Measurements from ENCODE around the gene CHD1L. TPM values are rescaled to one million over a fixed set of nuclear protein-coding genes. Genes with fewer than 3 reads are reported as not detected.
"Not testable (repeated sequence)": the region's sequence is repeated elsewhere in the genome, so short reads cannot be mapped to it uniquely, and the experiment has no call there.

CHD1L gene
- polyA plus RNA-seq, 4 donors: 41.8 to 68.0 (median 48.2) TPM

- not testable (repeated sequence) for DNase-seq (ENCODE audit: low read depth in 4 of 4, low spot score in 2 of 4)
These were observed 11.5 kb upstream of the CHD1L start for GRCh38 chr1:147231032-147231431.

- not testable (repeated sequence) for DNase-seq (ENCODE audit: low read depth in 4 of 4, low spot score in 2 of 4)
These were observed 8.6 kb upstream of the CHD1L start for GRCh38 chr1:147233903-147234302.

GRCh38 chr1:147235822-147236221, 6.7 kb upstream of the CHD1L start:
- DNase-seq (ENCODE audit: low read depth in 4 of 4, low spot score in 2 of 4): no peak

GRCh38 chr1:147236448-147236847, 6.0 kb upstream of the CHD1L start:
- DNase-seq (ENCODE audit: low read depth in 4 of 4, low spot score in 2 of 4): no peak

GRCh38 chr1:147236959-147237791, 5.3 kb upstream of the CHD1L start:
- DNase-seq (ENCODE audit: low read depth in 4 of 4, low spot score in 2 of 4): no peak

- DNase-seq (ENCODE audit: low read depth in 4 of 4, low spot score in 2 of 4): no peak
These were observed 4.2 kb upstream of the CHD1L start for GRCh38 chr1:147238053-147238902.

GRCh38 chr1:147238925-147239820, 3.3 kb upstream of the CHD1L start:
- DNase-seq (ENCODE audit: low read depth in 4 of 4, low spot score in 2 of 4): no peak

DNA sequence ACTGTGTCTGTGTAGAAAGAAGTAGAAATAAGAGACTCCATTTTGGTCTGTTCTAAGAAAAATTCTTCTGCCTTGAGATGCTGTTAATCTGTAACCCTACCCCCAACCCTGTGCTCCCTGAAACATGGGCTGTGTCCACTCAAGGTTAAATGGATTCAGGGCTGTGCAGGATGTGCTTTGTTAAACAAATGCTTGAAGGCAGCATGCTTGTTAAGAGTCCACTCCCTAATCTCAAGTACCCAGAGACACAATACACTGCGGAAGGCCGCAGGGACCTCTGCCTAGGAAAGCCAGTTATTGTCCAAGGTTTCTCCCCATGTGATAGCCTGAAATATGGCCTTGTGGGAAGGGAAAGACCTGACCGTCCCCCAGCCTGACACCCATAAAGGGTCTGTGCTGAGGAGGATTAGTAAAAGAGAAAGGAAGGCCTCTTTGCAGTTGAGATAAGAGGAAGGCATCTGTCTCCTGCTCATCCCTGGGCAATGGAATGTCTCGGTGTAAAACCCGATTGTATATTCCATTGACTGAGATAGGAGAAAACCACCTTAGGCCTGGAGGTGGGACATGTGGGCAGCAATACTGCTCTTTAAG, 2.3 kb upstream of the CHD1L start:
- DNase-seq (ENCODE audit: low read depth in 4 of 4, low spot score in 2 of 4): not testable (repeated sequence)

- DNase-seq (ENCODE audit: low read depth in 4 of 4, low spot score in 2 of 4): no peak
These were observed 493 bp upstream of the CHD1L start for GRCh38 chr1:147241934-147242448.

DNA sequence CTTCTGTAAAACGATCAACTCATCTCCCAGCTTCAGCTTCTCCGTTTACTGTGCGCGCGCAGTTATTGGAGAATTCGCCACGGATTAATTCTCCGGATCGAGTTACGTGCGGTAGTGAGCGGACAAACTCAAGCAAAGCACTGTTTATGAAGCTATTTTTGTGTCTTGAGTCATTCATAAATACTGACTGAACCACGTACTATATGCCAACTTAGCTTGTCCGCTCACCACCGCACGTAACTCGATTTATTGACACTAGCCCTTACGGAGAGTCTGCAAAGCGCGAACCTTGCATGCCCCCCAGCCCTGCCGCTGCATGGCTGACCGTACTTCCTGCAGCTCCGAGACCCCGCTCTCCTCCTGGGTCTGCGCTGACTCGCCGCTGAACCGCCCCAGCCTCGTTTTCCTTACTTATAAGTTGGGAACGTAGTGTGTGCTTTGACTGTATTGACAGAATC, 773 bp downstream of the CHD1L start:
- peak in 1 of 4 donors; percentile 26 for DNase-seq (ENCODE audit: low read depth in 4 of 4, low spot score in 2 of 4)

DNA sequence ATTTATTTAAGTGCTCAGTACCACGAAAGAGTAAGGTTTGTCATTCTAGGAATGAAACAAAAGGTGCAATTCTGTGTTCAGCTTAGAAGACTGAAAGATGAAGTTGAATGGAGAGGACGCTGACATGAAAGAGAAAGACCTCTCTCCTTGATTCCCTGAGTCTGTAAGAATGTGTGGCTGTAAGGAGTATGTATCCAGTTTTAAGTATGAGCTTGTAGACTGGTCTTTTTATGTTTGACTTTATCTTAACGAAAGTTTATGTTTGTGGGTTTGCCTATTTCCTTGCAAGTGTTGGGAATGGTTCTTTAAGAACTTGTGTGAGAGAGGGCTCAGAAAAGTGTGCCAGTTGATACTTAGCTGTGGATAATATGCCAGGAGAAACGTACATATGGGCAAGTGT, 1.4 kb downstream of the CHD1L start:
- DNase-seq (ENCODE audit: low read depth in 4 of 4, low spot score in 2 of 4): no peak

DNA sequence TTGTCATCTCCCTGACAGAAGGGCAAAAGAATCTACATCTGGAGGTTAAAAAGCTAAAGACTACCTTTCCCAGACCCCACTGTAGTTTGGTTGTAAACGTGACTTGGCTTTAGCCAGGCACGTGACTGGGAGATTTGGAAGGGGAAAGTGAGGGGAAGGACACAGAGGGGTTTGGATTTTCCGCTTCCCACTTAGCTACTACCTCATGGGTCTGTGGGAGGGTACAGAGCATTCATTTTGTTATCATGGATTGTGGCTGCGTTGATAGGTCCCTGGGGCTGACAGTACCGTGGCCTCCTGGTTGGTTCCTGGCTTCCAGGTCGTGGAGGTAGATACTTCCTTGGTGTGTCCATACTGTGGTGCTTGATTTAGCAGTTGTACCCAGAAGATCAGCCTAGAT, 2.6 kb downstream of the CHD1L start:
- no peak for DNase-seq (ENCODE audit: low read depth in 4 of 4, low spot score in 2 of 4)

DNA sequence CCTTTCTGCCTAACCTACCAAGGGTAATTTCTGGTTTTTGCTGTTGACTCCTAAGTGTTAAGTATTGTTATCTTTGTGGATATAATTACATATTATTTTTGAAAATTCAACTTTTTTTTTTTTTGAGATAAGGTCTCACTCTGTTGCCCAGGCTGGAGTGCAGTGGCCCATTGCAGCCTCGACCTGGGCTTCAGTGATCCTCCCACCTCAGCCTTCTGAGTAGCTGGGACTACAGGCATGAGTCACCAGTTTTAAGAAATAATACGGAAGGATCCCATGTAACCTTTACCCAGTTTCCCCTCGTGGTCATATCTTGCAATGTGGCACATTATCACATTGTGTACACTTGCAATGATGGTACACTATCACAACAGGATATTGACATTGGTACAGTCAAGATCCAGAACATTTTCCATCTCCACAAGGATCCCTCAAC, 3.1 kb downstream of the CHD1L start:
- no peak for DNase-seq (ENCODE audit: low read depth in 4 of 4, low spot score in 2 of 4)

GRCh38 chr1:147246044-147246690, 3.7 kb downstream of the CHD1L start:
- DNase-seq (ENCODE audit: low read depth in 4 of 4, low spot score in 2 of 4): no peak

GRCh38 chr1:147246910-147247655, 4.6 kb downstream of the CHD1L start:
- no peak for DNase-seq (ENCODE audit: low read depth in 4 of 4, low spot score in 2 of 4)

DNA sequence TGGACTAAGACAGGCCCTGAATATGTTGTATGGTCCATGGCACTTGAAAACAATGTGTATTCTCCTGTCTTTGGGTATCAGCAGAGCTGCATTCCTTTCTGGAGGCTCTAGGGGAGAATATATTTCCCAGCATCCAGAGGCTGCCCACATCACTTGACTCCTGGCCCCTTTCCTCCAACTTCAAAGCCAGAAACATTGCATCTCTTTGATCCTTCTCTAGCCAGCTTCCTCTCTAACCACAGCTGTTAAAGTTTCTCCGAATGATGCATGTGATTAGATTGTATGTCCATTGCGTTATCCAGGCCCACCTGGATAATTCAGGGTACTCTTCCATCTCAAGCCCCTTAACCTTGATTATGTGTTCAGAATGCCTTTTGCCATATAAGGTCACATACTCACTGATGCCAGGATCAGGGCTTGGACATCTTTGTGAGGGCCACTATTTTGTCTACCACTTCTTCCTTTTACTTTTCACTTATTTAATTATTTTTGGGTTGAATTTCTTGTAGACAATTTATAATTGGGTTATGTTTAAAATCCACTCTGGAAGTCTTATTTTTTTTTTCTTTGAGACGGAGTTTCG, 5.3 kb downstream of the CHD1L start:
- DNase-seq (ENCODE audit: low read depth in 4 of 4, low spot score in 2 of 4): no peak

- no peak for DNase-seq (ENCODE audit: low read depth in 4 of 4, low spot score in 2 of 4)
These were observed 10.1 kb downstream of the CHD1L start for GRCh38 chr1:147252540-147252939.

DNA sequence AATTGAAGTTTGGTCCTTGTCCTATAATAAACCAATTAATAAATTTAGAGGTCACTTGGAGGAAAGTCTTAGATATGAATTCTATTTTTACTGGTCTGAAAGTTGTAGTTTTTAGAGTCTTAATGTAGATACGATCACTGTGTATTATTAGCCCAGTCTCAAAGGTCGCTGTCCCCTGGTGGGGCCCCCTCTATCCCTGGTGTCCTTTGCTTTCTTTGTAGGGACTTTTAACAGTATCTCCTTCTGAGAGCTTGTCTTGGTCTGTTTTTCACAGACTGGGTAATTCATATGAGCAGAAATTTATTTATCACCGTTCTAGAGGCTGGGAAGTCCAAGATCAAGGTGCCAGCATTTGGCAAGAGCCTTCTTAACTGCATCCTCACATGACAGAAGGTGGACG, 18.5 kb downstream of the CHD1L start:
- no peak for DNase-seq (ENCODE audit: low read depth in 4 of 4, low spot score in 2 of 4)

Measured in left renal cortex interstitium (tissue), 4 donors.